ENCODE measurements around the gene SYNJ1. TPM values are rescaled to one million over a fixed set of nuclear protein-coding genes. Genes with fewer than 3 reads are reported as not detected.

Gene SYNJ1
- total and polyA plus RNA-seq, 2 experiments from 2014 or later = 1.4 to 4.2 TPM

GRCh38 chr21:32708069-32708468, 19.7 kb downstream of the SYNJ1 start (continued):
- TF ChIP-seq ETS1 (IDR thresholded peaks at IDR 0.05) (no peak), CREB1 (CRISPR knock-in tag; IDR thresholded peaks at IDR 0.05; ENCODE audit: low read depth) (no peak), CTCF (conservative IDR thresholded peaks at IDR 0.05; ENCODE audit: low read depth in 2 of 2) (no peak), ZNF114 (CRISPR knock-in tag; IDR thresholded peaks at IDR 0.05) (no peak), NANOG (IDR thresholded peaks at IDR 0.05; ENCODE audit: borderline replicate concordance) (no peak), EZH2 (IDR thresholded peaks at IDR 0.05; ENCODE audit: low read depth, unreplicated experiment) (no peak), REST (IDR thresholded peaks at IDR 0.05; ENCODE audit: unreplicated experiment) (no peak), EZH2phosphoT487 (IDR thresholded peaks at IDR 0.05; ENCODE audit: unreplicated experiment) (no peak), POLR2AphosphoS5 (IDR thresholded peaks at IDR 0.05; ENCODE audit: low read depth) (no peak), JUNB (IDR thresholded peaks at IDR 0.05; ENCODE audit: unreplicated experiment) (no peak), STAT1 (IDR thresholded peaks at IDR 0.05; ENCODE audit: unreplicated experiment) (no peak), ZNF331 (CRISPR knock-in tag; IDR thresholded peaks at IDR 0.05; ENCODE audit: low read depth) (no peak)

GRCh38 chr21:32705901-32706300, 21.9 kb downstream of the SYNJ1 start:
- H3K4me3 Mint-ChIP-seq = no peak overlapping the region
- no peak for ATAC-seq

More at GRCh38 chr21:32705901-32706300, 21.9 kb downstream of the SYNJ1 start:
- Histone ChIP-seq H3K79me2 (replicated peaks; ENCODE audit: insufficient read depth) (no peaks in the 10 kb centered on the region), H3K4me2 (no peak overlapping the region), H2AFZ (no peak overlapping the region), H3F3A (replicated peaks; ENCODE audit: low read depth) (no peaks in the 10 kb centered on the region), H3K4me3 (no peak overlapping the region), H4K20me1 (replicated peaks; ENCODE audit: insufficient read depth) (no peaks in the 10 kb centered on the region), H3K36me3 (ENCODE audit: insufficient read depth) (no peaks in the 10 kb centered on the region), H3K27me3 (ENCODE audit: insufficient read depth) (no peaks in the 10 kb centered on the region), H3K4me1 (ENCODE audit: insufficient read depth) (peaks cover 14% of the 10 kb centered on the region; the same call in 1 of the 2 replicates), H3K27ac (ENCODE audit: low read depth) (0 out of 2 replicates have a peak overlapping the region, but pooled peaks have one; percentile 37), H3K9me2 (ENCODE audit: insufficient read depth) (no peaks in the 10 kb centered on the region)
- no peak for TF ChIP-seq POLR2AphosphoS5 (IDR thresholded peaks at IDR 0.05; ENCODE audit: low read depth)
- Mint-ChIP-seq H3K4me1 (peaks cover 12% of the 10 kb centered on the region; the same call in 2 of the 3 replicates), H3K27me3 (ENCODE audit: insufficient read depth, low read depth, poor library complexity) (no peaks in the 10 kb centered on the region), H3K36me3 (ENCODE audit: low read depth) (no peaks in the 10 kb centered on the region), H3K9me3 (no peaks in the 10 kb centered on the region), H3K27ac (no peak overlapping the region)
- no peak for DNase-seq (ENCODE audit: low spot score)
